ENCODE data around the gene FNDC3B.
"Not testable (repeated sequence)": the region's sequence is repeated elsewhere in the genome, so short reads cannot be mapped to it uniquely, and the experiment has no call there.

FNDC3B gene

DNA sequence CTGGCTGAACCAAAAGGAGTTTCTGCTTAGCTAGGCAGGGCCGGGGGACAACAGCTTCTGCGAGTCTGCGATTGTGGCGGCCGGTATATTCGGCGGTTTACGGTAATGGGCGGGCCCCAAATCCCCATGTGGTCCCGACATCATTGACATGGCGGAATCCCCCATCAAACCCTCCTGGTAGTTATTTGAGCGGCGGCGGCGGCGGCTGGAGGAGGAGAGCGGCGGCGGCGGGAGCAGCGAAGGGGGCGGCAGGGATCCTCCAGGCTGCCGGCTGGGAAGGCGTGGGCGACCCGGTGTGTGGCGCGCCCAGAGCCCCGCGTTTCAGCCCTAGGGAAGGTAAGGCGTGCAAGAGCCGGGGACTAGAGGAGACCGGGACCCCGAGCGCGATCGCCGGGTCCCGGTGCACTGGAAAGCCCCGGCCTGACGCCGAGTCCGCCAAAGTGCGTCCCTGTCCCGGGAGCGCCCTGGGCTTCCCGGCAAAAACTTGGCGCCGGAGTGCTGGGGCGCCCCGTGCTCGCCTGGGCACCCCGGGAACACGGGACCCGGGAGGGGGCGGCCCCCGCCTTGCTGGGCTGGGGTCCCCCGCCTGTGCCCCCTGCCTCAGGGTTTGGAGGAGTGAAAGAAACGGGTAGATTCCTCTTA, at the start of gene FNDC3B (continued):
- TF ChIP-seq, protein P1, sequence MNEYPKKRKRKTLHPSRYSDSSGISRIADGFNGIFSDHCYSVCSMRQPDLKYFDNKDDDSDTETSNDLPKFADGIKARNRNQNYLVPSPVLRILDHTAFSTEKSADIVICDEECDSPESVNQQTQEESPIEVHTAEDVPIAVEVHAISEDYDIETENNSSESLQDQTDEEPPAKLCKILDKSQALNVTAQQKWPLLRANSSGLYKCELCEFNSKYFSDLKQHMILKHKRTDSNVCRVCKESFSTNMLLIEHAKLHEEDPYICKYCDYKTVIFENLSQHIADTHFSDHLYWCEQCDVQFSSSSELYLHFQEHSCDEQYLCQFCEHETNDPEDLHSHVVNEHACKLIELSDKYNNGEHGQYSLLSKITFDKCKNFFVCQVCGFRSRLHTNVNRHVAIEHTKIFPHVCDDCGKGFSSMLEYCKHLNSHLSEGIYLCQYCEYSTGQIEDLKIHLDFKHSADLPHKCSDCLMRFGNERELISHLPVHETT (tag by site-specific recombination; IDR thresholded peaks at IDR 0.05): no peak
- peak; percentile 65; the same call in 1 of the 2 replicates for TF ChIP-seq ZNF629 (tag by site-specific recombination; IDR thresholded peaks at IDR 0.05)
- TF ChIP-seq ZNF19 (tag by site-specific recombination; IDR thresholded peaks at IDR 0.05; ENCODE audit: low read depth): no peak
- TF ChIP-seq ZNF184 (tag by site-specific recombination; IDR thresholded peaks at IDR 0.05): no peak
- TF ChIP-seq ZNF701 (tag by site-specific recombination; IDR thresholded peaks at IDR 0.05): peak; percentile 81
- no peak for TF ChIP-seq ZNF37A (tag by site-specific recombination; IDR thresholded peaks at IDR 0.05)
- no peak for TF ChIP-seq TCF7L2 (IDR thresholded peaks at IDR 0.05; ENCODE audit: borderline replicate concordance, low read depth, low read length)
- TF ChIP-seq ZNF169 (tag by site-specific recombination; IDR thresholded peaks at IDR 0.05): no peak
- no peak for TF ChIP-seq ZNF354C (tag by site-specific recombination; IDR thresholded peaks at IDR 0.05; ENCODE audit: borderline replicate concordance, low read depth)
- no peak; the same call in 1 of the 2 replicates for TF ChIP-seq KLF8 (tag by site-specific recombination; IDR thresholded peaks at IDR 0.05)
- TF ChIP-seq ZNF558 (tag by site-specific recombination; IDR thresholded peaks at IDR 0.05): 0 out of 2 replicates have a peak, but pooled peaks have one; percentile 12
- TF ChIP-seq ZNF626 (tag by site-specific recombination; IDR thresholded peaks at IDR 0.05): no peak
- TF ChIP-seq ZNF174 (tag by site-specific recombination; IDR thresholded peaks at IDR 0.05): no peak
- no peak for TF ChIP-seq ZNF549 (tag by site-specific recombination; IDR thresholded peaks at IDR 0.05)
- no peak for TF ChIP-seq ZNF114 (tag by site-specific recombination; IDR thresholded peaks at IDR 0.05)
- no peak for TF ChIP-seq ZNF121 (tag by site-specific recombination; IDR thresholded peaks at IDR 0.05)
- TF ChIP-seq, protein P2, sequence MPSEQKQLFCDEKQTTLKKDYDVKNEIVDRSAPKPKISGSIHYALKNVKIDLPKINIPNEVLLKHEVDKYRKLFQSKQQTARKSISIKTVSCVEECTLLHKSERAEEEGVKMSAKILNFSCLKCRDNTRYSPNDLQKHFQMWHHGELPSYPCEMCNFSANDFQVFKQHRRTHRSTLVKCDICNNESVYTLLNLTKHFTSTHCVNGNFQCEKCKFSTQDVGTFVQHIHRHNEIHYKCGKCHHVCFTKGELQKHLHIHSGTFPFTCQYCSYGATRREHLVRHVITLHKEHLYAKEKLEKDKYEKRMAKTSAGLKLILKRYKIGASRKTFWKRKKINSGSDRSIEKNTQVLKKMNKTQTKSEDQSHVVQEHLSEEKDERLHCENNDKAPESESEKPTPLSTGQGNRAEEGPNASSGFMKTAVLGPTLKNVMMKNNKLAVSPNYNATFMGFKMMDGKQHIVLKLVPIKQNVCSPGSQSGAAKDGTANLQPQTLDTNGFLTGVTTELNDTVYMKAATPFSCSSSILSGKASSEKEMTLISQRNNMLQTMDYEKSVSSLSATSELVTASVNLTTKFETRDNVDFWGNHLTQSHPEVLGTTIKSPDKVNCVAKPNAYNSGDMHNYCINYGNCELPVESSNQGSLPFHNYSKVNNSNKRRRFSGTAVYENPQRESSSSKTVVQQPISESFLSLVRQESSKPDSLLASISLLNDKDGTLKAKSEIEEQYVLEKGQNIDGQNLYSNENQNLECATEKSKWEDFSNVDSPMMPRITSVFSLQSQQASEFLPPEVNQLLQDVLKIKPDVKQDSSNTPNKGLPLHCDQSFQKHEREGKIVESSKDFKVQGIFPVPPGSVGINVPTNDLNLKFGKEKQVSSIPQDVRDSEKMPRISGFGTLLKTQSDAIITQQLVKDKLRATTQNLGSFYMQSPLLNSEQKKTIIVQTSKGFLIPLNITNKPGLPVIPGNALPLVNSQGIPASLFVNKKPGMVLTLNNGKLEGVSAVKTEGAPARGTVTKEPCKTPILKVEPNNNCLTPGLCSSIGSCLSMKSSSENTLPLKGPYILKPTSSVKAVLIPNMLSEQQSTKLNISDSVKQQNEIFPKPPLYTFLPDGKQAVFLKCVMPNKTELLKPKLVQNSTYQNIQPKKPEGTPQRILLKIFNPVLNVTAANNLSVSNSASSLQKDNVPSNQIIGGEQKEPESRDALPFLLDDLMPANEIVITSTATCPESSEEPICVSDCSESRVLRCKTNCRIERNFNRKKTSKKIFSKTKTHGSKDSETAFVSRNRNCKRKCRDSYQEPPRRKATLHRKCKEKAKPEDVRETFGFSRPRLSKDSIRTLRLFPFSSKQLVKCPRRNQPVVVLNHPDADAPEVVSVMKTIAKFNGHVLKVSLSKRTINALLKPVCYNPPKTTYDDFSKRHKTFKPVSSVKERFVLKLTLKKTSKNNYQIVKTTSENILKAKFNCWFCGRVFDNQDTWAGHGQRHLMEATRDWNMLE (tag by site-specific recombination; conservative IDR thresholded peaks at IDR 0.05; ENCODE audit: low read depth): no peak
- TF ChIP-seq ZNF776 (tag by site-specific recombination; IDR thresholded peaks at IDR 0.05; ENCODE audit: borderline replicate concordance): no peak
- TF ChIP-seq ZNF530 (tag by site-specific recombination; IDR thresholded peaks at IDR 0.05; ENCODE audit: low read depth): no peak
- TF ChIP-seq ZNF341 (tag by site-specific recombination; IDR thresholded peaks at IDR 0.05; ENCODE audit: low read depth): peak; percentile 20
- no peak for TF ChIP-seq ZNF677 (tag by site-specific recombination; IDR thresholded peaks at IDR 0.05)
- TF ChIP-seq ZNF785 (tag by site-specific recombination; IDR thresholded peaks at IDR 0.05): no peak
- TF ChIP-seq ZNF221 (tag by site-specific recombination; IDR thresholded peaks at IDR 0.05; ENCODE audit: borderline replicate concordance): no peak
- TF ChIP-seq ZNF664 (tag by site-specific recombination; IDR thresholded peaks at IDR 0.05): no peak
- TF ChIP-seq, protein P3, sequence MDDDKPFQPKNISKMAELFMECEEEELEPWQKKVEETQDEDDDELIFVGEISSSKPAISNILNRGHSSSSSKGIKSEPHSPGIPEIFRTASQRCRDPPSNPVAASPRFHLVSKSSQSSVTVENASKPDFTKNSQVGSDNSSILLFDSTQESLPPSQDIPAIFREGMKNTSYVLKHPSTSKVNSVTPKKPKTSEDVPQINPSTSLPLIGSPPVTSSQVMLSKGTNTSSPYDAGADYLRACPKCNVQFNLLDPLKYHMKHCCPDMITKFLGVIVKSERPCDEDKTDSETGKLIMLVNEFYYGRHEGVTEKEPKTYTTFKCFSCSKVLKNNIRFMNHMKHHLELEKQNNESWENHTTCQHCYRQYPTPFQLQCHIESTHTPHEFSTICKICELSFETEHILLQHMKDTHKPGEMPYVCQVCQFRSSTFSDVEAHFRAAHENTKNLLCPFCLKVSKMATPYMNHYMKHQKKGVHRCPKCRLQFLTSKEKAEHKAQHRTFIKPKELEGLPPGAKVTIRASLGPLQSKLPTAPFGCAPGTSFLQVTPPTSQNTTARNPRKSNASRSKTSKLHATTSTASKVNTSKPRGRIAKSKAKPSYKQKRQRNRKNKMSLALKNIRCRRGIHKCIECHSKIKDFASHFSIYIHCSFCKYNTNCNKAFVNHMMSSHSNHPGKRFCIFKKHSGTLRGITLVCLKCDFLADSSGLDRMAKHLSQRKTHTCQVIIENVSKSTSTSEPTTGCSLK (tag by site-specific recombination; IDR thresholded peaks at IDR 0.05): no peak
- TF ChIP-seq ZFP69B (tag by site-specific recombination; IDR thresholded peaks at IDR 0.05): peak; percentile 58; the same call in 1 of the 2 replicates

DNA sequence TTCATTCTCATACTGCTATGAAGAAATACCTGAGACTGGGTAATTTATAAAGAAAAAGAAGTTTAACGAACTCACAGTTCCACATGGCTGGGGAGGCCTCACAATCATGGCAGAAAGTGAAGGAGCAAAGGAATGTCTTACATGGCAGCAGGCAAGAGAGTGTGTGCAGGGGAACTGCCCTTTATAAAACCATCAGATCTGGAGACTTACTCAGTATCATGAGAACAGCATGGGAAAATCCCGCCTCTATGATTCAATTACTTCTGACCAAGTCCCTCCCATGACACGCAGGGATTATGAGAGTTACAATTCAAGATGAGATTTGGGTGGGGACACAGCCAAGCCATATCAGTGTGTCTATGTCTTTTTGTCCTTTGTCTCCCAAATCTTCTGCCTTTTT, 49.1 kb upstream of the FNDC3B start:
- CTCF ChIA-PET; H3K9me3 ChIP-seq (ENCODE audit: control insufficient read depth, insufficient read depth, low read depth, low read length); POLR2A ChIA-PET; H3K36me3 ChIP-seq (ENCODE audit: control insufficient read depth in 2 of 2, insufficient read depth in 1 of 2, low read length in 2 of 2); H3K4me1 ChIP-seq (ENCODE audit: control insufficient read depth, insufficient read depth, low read length); H3K4me3 ChIP-seq (ENCODE audit: low read depth, low read length); H3K27ac ChIP-seq (ENCODE audit: extremely low read depth, low read depth, low read length): not testable (repeated sequence)
